ENCODE results near the gene IAH1. TPM values are rescaled to one million over a fixed set of nuclear protein-coding genes. Genes with fewer than 3 reads are reported as not detected.

IAH1 gene
- total RNA-seq, 2 experiments from 2014 or later = 53.7 to 63.7 TPM

- ChIA-PET CTCF (interaction anchor here (0.6 to 1.2 kb wide), 3 partner anchors 9 to 81 kb away, joined by 3 to 4 read pairs (median 3); no protein-coding TSS in a partner anchor), POLR2A (interaction anchor here (0.7 kb wide), 1 partner anchor 41 kb away, joined by 3 read pairs; no protein-coding TSS in a partner anchor)
- intact Hi-C loops (cut with DNase I, micrococcal nuclease) = no loop called here
- peaks cover 25% of the 10 kb centered on the region for H3K36me3 Mint-ChIP-seq (ENCODE audit: low read depth)
- H3K27me3 Mint-ChIP-seq = no peaks in the 10 kb centered on the region
- H3K27ac Mint-ChIP-seq = no peak overlapping the region
- ATAC-seq = no peak
- no peaks in the 10 kb centered on the region for H3K9me3 Mint-ChIP-seq (ENCODE audit: low read depth)
- H3K4me1 Mint-ChIP-seq = peaks cover 18% of the 10 kb centered on the region
- DNase-seq = no peak
- no peak overlapping the region for H3K4me3 Mint-ChIP-seq
These were observed 59.3 kb downstream of the IAH1 start for GRCh38 chr2:9533663-9534062.

- Mint-ChIP-seq H3K4me3 (no peak overlapping the region), H3K27ac (no peak overlapping the region), H3K9me3 (ENCODE audit: low read depth) (no peaks in the 10 kb centered on the region), H3K4me1 (peaks cover 23% of the 10 kb centered on the region), H3K36me3 (ENCODE audit: low read depth) (peaks cover 19% of the 10 kb centered on the region), H3K27me3 (no peaks in the 10 kb centered on the region)
- CTCF ChIA-PET = interaction anchor here (0.7 kb wide), 1 partner anchor 83 kb away, joined by 3 read pairs; no protein-coding TSS in a partner anchor
- intact Hi-C loops (cut with DNase I, micrococcal nuclease) = no loop called here
- no peak for DNase-seq
- no peak for ATAC-seq
- POLR2A ChIA-PET = no interaction called here
These were observed 60.8 kb downstream of the IAH1 start for GRCh38 chr2:9535177-9535576.

- no peak overlapping the region for H3K27ac Mint-ChIP-seq
- DNase-seq (no peak), ATAC-seq (no peak)
- peaks cover 15% of the 10 kb centered on the region for H3K36me3 Mint-ChIP-seq (ENCODE audit: low read depth)
- H3K27me3 Mint-ChIP-seq = no peaks in the 10 kb centered on the region
- no peak overlapping the region for H3K4me3 Mint-ChIP-seq
- CTCF ChIA-PET = interaction anchor here (1.0 to 1.2 kb wide), 2 partner anchors 18 to 448 kb away, joined by 4 to 5 read pairs; no protein-coding TSS in a partner anchor
- POLR2A ChIA-PET = interaction anchor here (0.7 kb wide), 1 partner anchor 923 kb away, joined by 3 read pairs; no protein-coding TSS in a partner anchor
- H3K4me1 Mint-ChIP-seq = peaks cover 24% of the 10 kb centered on the region
- H3K9me3 Mint-ChIP-seq (ENCODE audit: low read depth) = no peaks in the 10 kb centered on the region
- intact Hi-C loops (cut with DNase I, micrococcal nuclease) = no loop called here
These were observed 62.2 kb downstream of the IAH1 start for GRCh38 chr2:9536504-9536903.

GRCh38 chr2:9538000-9538507, 63.7 kb downstream of the IAH1 start:
- intact Hi-C loops (cut with DNase I, micrococcal nuclease) = no loop called here
- DNase-seq = no peak
- H3K36me3 Mint-ChIP-seq (ENCODE audit: low read depth) = peaks cover 16% of the 10 kb centered on the region
- no peak for ATAC-seq
- H3K9me3 Mint-ChIP-seq (ENCODE audit: low read depth) = no peaks in the 10 kb centered on the region
- POLR2A ChIA-PET = no interaction called here
- H3K4me3 Mint-ChIP-seq = no peak overlapping the region
- H3K4me1 Mint-ChIP-seq = peaks cover 25% of the 10 kb centered on the region
- CTCF ChIA-PET = interaction anchor here (0.9 to 1.4 kb wide), 2 partner anchors 17 to 52 kb away, joined by 3 to 7 read pairs; partner anchors contain the start of gene ADAM17
- H3K27me3 Mint-ChIP-seq = no peaks in the 10 kb centered on the region
- H3K27ac Mint-ChIP-seq = no peak overlapping the region

Other genes with a start within 250 kb of the IAH1 start
- 10 to 100 TPM; 89.7 to 92.1 TPM for gene ITGB1BP1, start 51.0 kb upstream of the IAH1 start, total RNA-seq
- 100 to 1,000 TPM in 1 of 2 experiments, 10 to 100 TPM in 1; 72.3 to 103 TPM for gene CPSF3, start 50.9 kb upstream of the IAH1 start, total RNA-seq
- 10 to 100 TPM; 20.2 to 23.1 TPM for gene ADAM17, start 81.3 kb downstream of the IAH1 start, total RNA-seq
- 100 to 1,000 TPM; 370 to 508 TPM for gene YWHAQ, start 156.4 kb downstream of the IAH1 start, total RNA-seq